ENCODE data around the gene ZNF416.

ZNF416 gene

GRCh38 chr19:57558525-57558924 is 20.2 kb downstream of the ZNF416 start:
- TF ChIP-seq, protein P1, sequence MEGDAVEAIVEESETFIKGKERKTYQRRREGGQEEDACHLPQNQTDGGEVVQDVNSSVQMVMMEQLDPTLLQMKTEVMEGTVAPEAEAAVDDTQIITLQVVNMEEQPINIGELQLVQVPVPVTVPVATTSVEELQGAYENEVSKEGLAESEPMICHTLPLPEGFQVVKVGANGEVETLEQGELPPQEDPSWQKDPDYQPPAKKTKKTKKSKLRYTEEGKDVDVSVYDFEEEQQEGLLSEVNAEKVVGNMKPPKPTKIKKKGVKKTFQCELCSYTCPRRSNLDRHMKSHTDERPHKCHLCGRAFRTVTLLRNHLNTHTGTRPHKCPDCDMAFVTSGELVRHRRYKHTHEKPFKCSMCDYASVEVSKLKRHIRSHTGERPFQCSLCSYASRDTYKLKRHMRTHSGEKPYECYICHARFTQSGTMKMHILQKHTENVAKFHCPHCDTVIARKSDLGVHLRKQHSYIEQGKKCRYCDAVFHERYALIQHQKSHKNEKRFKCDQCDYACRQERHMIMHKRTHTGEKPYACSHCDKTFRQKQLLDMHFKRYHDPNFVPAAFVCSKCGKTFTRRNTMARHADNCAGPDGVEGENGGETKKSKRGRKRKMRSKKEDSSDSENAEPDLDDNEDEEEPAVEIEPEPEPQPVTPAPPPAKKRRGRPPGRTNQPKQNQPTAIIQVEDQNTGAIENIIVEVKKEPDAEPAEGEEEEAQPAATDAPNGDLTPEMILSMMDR (conservative IDR thresholded peaks at IDR 0.05), result no peak
- TF ChIP-seq ZFX (IDR thresholded peaks at IDR 0.05), result no peak
- peak overlapping the region; percentile 74 for H3K27ac ChIP-seq

DNA sequence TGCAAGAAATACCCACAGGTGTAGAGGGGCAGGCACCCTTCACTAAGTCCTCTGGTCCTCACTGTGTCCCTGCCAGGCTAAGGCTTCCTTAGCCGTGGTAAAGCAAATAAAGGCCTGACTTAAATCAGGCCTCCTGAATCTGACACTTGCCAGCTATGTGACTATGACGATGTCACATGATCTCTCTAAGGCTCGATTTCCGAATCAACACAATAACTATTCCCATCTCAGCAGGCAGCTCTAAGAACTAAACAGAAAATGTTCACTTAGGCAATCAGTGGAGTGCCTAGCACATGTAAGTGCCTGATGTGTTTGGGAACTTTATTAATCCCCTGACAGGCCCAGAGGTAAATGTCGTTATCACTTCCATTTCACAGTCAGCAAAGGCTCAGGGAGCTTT is 21.1 kb downstream of the ZNF416 start:
- H3K27ac ChIP-seq, result no peak overlapping the region

GRCh38 chr19:57552432-57552831 is 26.3 kb downstream of the ZNF416 start:
- H3K27ac ChIP-seq, result no peak overlapping the region
- no peak for TF ChIP-seq ZFX (IDR thresholded peaks at IDR 0.05)
- TF ChIP-seq, protein P1 (conservative IDR thresholded peaks at IDR 0.05), result no peak

More for the DNA sequence above, 21.1 kb downstream of the ZNF416 start:
- TF ChIP-seq, protein P1 (conservative IDR thresholded peaks at IDR 0.05), result no peak
- peak; percentile 13; the same call in 1 of the 2 replicates for TF ChIP-seq ZFX (IDR thresholded peaks at IDR 0.05)

DNA sequence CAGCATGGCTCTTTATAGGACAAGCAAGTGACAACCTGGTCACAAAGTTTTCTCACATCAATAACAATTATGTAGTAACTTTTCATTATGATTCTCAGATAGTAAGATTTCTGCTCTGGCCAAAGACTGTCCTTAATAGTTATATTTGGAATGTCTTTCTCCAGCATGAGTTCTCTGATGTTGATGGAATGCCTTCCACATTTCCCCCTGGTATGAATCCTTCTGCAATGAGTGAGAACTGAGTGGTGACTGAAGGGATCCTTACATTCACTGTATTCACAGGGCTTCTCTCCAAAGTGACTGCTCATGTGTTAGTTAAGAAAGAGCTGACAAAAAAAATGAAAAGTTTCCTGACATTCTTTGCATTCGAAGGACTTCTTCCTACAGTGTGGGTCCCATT is 32.2 kb downstream of the ZNF416 start:
- TF ChIP-seq, protein P1 (conservative IDR thresholded peaks at IDR 0.05), result no peak
- no peak overlapping the region for H3K27ac ChIP-seq

- TF ChIP-seq, protein P1 (conservative IDR thresholded peaks at IDR 0.05), result no peak
- TF ChIP-seq ZFX (IDR thresholded peaks at IDR 0.05), result no peak
- no peak overlapping the region for H3K27ac ChIP-seq
These were observed 40.7 kb downstream of the ZNF416 start for GRCh38 chr19:57537953-57538547.

DNA sequence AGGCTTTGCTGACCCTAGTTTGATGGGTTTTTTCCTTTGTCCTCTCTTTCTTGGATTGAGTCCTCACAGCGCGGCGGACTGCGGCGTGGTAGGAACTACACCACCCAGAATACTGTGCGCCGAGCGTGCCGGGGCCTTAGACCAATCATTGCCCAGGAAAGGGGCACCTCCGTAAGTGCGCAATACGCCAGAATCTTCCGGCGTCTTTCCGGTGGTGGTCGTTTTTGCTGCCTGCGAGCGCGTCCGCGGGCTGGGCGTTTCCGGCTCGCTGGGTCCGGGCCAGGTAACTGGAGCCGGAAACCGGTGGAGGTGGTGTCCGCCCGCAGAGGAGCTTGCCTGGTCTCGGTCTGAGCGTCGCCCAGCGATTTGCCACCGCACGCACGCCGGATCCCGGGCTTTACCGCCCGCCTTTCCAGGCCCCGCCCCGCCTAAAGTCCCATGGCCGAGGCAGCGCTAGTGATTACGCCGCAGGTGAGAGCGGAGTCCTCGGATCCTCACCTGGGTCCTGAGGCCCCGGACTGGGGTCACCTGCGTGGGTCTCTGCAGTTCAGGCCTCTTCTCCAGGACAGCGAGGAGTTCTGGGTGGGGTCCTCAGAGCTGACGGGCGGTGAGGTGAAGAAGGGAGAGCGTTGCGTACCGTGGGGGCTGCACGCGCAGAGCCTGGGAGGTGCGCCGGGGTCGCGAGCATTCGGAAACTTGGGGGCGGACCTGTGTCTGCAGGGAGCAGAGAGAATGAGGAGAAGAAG is 51.4 kb downstream of the ZNF416 start, which contains the start of gene ZNF549:
Gene ZNF549 (plus strand): TSS at position 221 of the 746 bp plus-strand sequence. CDS start 218 bp downstream, at position 439.
- TF ChIP-seq, protein P1 (conservative IDR thresholded peaks at IDR 0.05), result no peak
- TF ChIP-seq ZFX (IDR thresholded peaks at IDR 0.05), result no peak
- peak within 1 kb of the TSS; percentile 83 for H3K27ac ChIP-seq
